ENCODE measurements around the gene IGFLR1. TPM values are rescaled to one million over a fixed set of nuclear protein-coding genes. Genes with fewer than 3 reads are reported as not detected.

Gene IGFLR1
- polyA plus RNA-seq, 1 of the 3 experiments (the other 2 are of a cell fraction), result 5.6 TPM

DNA sequence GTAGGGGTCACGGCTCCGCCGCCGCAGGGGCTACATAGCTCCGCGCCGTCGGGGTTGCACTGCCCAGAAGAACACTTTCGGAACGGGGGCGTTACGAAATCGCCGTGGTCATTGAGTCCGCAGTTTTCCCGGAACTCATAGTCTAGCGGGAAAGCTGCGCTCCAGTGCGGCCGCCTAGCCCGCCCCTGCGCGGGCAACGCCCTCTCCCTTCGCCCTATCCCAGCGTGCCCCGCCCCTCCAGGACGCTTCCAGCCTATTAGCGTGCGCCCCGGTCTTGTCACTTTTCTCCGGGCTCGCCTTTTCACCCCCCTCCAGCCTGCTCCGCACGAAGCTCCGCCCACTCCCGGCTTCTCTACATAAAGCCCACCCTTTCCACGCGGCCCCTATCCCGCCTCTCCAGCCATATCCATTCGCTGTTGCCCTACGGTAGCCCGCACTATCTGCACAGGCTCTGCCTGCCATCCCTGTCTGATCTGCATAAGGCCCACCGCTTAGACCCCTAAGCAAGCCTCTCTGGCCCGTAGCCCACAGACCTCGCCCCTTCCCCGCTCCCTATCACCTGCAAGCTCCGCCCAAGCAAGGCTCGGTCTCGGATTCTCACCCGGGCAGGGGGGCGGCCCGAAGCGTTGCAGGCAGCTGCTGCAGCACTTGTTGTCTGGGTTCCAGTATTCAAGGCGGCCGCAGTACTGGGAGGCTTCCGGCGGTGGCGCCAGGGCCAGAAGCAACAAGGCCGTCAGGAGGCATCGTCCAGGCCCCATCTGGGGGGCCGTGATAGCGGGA, 1.6 kb downstream of the IGFLR1 start (continued):
- TF ChIP-seq REST (IDR thresholded peaks at IDR 0.05; ENCODE audit: low read depth, low read length) (no peak), TEAD4 (IDR thresholded peaks at IDR 0.05; ENCODE audit: borderline replicate concordance, insufficient read depth) (no peak), SIN3A (IDR thresholded peaks at IDR 0.05; ENCODE audit: borderline replicate concordance, low read depth, low read length) (peak; percentile 70; the same call in 1 of the 2 replicates), GABPA (IDR thresholded peaks at IDR 0.05; ENCODE audit: low read depth) (no peak; the same call in none of the 2 replicates), MEF2A (IDR thresholded peaks at IDR 0.05; ENCODE audit: borderline replicate concordance, low read depth) (no peak), EZH2phosphoT487 (IDR thresholded peaks at IDR 0.05; ENCODE audit: borderline replicate concordance, low read depth) (no peak), FOSL2 (IDR thresholded peaks at IDR 0.05; ENCODE audit: borderline replicate concordance, low read depth) (no peak), RXRA (IDR thresholded peaks at IDR 0.05; ENCODE audit: borderline replicate concordance, low read depth) (no peak), CTCF (IDR thresholded peaks at IDR 0.05) (peak; percentile 31; the same call in 1 of the 2 replicates), POLR2AphosphoS5 (IDR thresholded peaks at IDR 0.05; ENCODE audit: low read depth, low read length) (peak; percentile 77)

GRCh38 chr19:35740108-35740422, 2.2 kb downstream of the IGFLR1 start:
- H3K4me2 ChIP-seq, result peak overlapping the region; percentile 97
- no peak for DNase-seq
- CTCF ChIA-PET, result interaction anchor here (0.7 to 1.6 kb wide), 6 partner anchors 13 to 696 kb away, joined by 3 to 7 read pairs (median 4); no protein-coding TSS in a partner anchor
- H3K79me2 ChIP-seq (ENCODE audit: insufficient read depth), result no peaks in the 10 kb centered on the region; the same call in 1 of the 2 replicates
- H3K9me3 ChIP-seq, result no peaks in the 10 kb centered on the region
- H2AFZ ChIP-seq (ENCODE audit: low read depth), result peak overlapping the region; percentile 82
- H3K27ac ChIP-seq (ENCODE audit: low read depth in 2 of 2, low read length in 1 of 2), result peak overlapping the region in 1 of 2 experiments; percentile 76; a peak in 2 of 4 replicates
- 4% methylated on average over 15 of the region's 16 CpGs for WGBS (ENCODE audit: low lambda C conversion rate)
- POLR2A ChIA-PET, result interaction anchor here (0.7 to 2.0 kb wide), 10 partner anchors 10 to 129 kb away, joined by 3 to 10 read pairs (median 4); partner anchors contain the start of genes COX6B1 and HSPB6
- H4K20me1 ChIP-seq (ENCODE audit: insufficient read depth), result no peaks in the 10 kb centered on the region
- peaks cover 12% of the 10 kb centered on the region for H3F3A ChIP-seq (replicated peaks; ENCODE audit: insufficient read depth)
- no peaks in the 10 kb centered on the region for H3K27me3 ChIP-seq (ENCODE audit: insufficient read depth)
- H3K9ac ChIP-seq, result peak overlapping the region; percentile 67; the same call in 1 of the 2 replicates
- peaks cover 4 to 18% of the 10 kb centered on the region in 2 experiments; a peak in 2 of 4 replicates for H3K4me1 ChIP-seq (ENCODE audit: control insufficient read depth in 1 of 2, insufficient read depth in 2 of 2, low read depth in 1 of 2, low read length in 1 of 2)
- no peaks in the 10 kb centered on the region for H3K9me2 ChIP-seq
- peak overlapping the region; percentile 63 to 88 for H3K4me3 ChIP-seq (ENCODE audit: low read depth in 2 of 2, low read length in 1 of 2)
- peaks cover 6 to 35% of the 10 kb centered on the region in 2 experiments for H3K36me3 ChIP-seq (replicated peaks in 1 of 2; ENCODE audit: control insufficient read depth in 1 of 2, insufficient read depth in 2 of 2, low read length in 1 of 2)
- TF ChIP-seq MAX (IDR thresholded peaks at IDR 0.05; ENCODE audit: low read depth) (no peak), GATA2 (CRISPR knock-in tag; IDR thresholded peaks at IDR 0.05) (no peak), FOSL2 (IDR thresholded peaks at IDR 0.05; ENCODE audit: borderline replicate concordance, low read depth) (no peak), NFIC (IDR thresholded peaks at IDR 0.05; ENCODE audit: borderline replicate concordance) (no peak), FOXM1 (IDR thresholded peaks at IDR 0.05; ENCODE audit: low read depth) (no peak), YY1 (IDR thresholded peaks at IDR 0.05; ENCODE audit: low read depth) (no peak), EP300 (IDR thresholded peaks at IDR 0.05; ENCODE audit: borderline replicate concordance in 1 of 2, low read depth in 1 of 2, low read length in 1 of 2) (no peak), SIN3A (IDR thresholded peaks at IDR 0.05; ENCODE audit: borderline replicate concordance, low read depth, low read length) (no peak), NRF1 (IDR thresholded peaks at IDR 0.05; ENCODE audit: low read depth, low read length) (no peak), FOXJ3 (CRISPR knock-in tag; IDR thresholded peaks at IDR 0.05) (no peak)
- TF ChIP-seq, protein P1, sequence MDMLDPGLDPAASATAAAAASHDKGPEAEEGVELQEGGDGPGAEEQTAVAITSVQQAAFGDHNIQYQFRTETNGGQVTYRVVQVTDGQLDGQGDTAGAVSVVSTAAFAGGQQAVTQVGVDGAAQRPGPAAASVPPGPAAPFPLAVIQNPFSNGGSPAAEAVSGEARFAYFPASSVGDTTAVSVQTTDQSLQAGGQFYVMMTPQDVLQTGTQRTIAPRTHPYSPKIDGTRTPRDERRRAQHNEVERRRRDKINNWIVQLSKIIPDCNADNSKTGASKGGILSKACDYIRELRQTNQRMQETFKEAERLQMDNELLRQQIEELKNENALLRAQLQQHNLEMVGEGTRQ (IDR thresholded peaks at IDR 0.05; ENCODE audit: borderline replicate concordance, low read depth, low read length), result no peak
- TF ChIP-seq, protein P2, sequence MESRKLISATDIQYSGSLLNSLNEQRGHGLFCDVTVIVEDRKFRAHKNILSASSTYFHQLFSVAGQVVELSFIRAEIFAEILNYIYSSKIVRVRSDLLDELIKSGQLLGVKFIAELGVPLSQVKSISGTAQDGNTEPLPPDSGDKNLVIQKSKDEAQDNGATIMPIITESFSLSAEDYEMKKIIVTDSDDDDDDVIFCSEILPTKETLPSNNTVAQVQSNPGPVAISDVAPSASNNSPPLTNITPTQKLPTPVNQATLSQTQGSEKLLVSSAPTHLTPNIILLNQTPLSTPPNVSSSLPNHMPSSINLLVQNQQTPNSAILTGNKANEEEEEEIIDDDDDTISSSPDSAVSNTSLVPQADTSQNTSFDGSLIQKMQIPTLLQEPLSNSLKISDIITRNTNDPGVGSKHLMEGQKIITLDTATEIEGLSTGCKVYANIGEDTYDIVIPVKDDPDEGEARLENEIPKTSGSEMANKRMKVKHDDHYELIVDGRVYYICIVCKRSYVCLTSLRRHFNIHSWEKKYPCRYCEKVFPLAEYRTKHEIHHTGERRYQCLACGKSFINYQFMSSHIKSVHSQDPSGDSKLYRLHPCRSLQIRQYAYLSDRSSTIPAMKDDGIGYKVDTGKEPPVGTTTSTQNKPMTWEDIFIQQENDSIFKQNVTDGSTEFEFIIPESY (IDR thresholded peaks at IDR 0.05; ENCODE audit: borderline replicate concordance, low read depth), result no peak
